OCI-LY7 (cell line): ENCODE results near the gene EPHA1. TPM values are rescaled to one million over a fixed set of nuclear protein-coding genes. Genes with fewer than 3 reads are reported as not detected.

ENCODE experiments used
- BruUV-seq: library from RNA; stranded (reverse); fragments of 400-500 nt; replicated peaks from 2 replicates; lab custom pipeline; 2021; lab: Mats Ljungman, UMichigan
- CTCF ChIA-PET: fragments of 300-600 bp; sonication (Branson Sonifier 250); formaldehyde crosslinking; loops from one replicate; lab custom pipeline; 2022; ENCODE audit warnings: antibody characterized with exemption; ENCODE audit not compliant: unreplicated experiment; lab: Charles Lee
- POLR2A ChIA-PET: fragments of 300-600 bp; sonication (Branson Sonifier 250); formaldehyde crosslinking; loops from one replicate; lab custom pipeline; 2022; ENCODE audit warnings: antibody characterized with exemption; lab: Charles Lee
- DNase-seq: peaks from one replicate; pipeline ENCODE4 v3.0.0-alpha.2; 2015; ENCODE audit warnings: low spot score
- H2AFZ ChIP-seq: fragments of 200-600 bp; sonication (generic), shearing (Covaris generic); 2 replicates; pipeline ENCODE4 v1.6.1; 2014; ENCODE audit warnings: mild to moderate bottlenecking, antibody characterized with exemption, low read length, moderate library complexity
- H3K27ac ChIP-seq: fragments of 200-600 bp; sonication (generic); 2 replicates; pipeline ENCODE4 v1.5.1; 2014; ENCODE audit warnings: mixed run types, low read depth, mild to moderate bottlenecking, moderate library complexity, low read length, inconsistent platforms; ENCODE audit not compliant: poor library complexity, severe bottlenecking
- H3K36me3 ChIP-seq: fragments of 200-600 bp; sonication (generic); 2 replicates; pipeline ENCODE4 v1.6.1; 2014; ENCODE audit warnings: mild to moderate bottlenecking, antibody characterized with exemption, low read length, moderate library complexity, mixed read lengths; ENCODE audit not compliant: insufficient read depth
- H3K4me1 ChIP-seq: fragments of 200-600 bp; sonication (generic); 2 replicates; pipeline ENCODE4 v1.5.1; 2014; ENCODE audit warnings: mild to moderate bottlenecking, low read length; ENCODE audit not compliant: insufficient read depth, poor library complexity, severe bottlenecking
- H3K4me2 ChIP-seq: fragments of 200-600 bp; sonication (generic); 2 replicates; pipeline ENCODE4 v1.6.1; 2014; ENCODE audit warnings: mild to moderate bottlenecking, low read length
- H3K4me3 ChIP-seq: fragments of 200-600 bp; sonication (generic); 2 replicates; pipeline ENCODE4 v1.5.1; 2014; ENCODE audit warnings: mild to moderate bottlenecking, low read depth, low read length; ENCODE audit not compliant: poor library complexity, severe bottlenecking
- H3K79me2 ChIP-seq: fragments of 200-600 bp; sonication (generic); 2 replicates; pipeline ENCODE4 v1.6.1; 2016; ENCODE audit warnings: low read depth, mild to moderate bottlenecking, low read length, moderate library complexity, mixed read lengths; ENCODE audit not compliant: insufficient read depth
- H3K9me2 ChIP-seq: fragments of 200-600 bp; sonication (generic); 2 replicates; pipeline ENCODE4 v1.6.1; 2016; ENCODE audit warnings: mild to moderate bottlenecking, low read length, mixed read lengths; ENCODE audit not compliant: insufficient read depth
- H3K9me3 ChIP-seq: fragments of 200-600 bp; sonication (generic); 2 replicates; pipeline ENCODE4 v1.6.1; 2014; ENCODE audit warnings: mild to moderate bottlenecking, mixed run types, low read length, mixed read lengths
- H4K20me1 ChIP-seq: fragments of 200-600 bp; sonication (generic); 2 replicates; pipeline ENCODE4 v1.6.1; 2014; ENCODE audit warnings: mild to moderate bottlenecking, antibody characterized with exemption, low read length, moderate library complexity, mixed read lengths; ENCODE audit not compliant: insufficient read depth
- EZH2phosphoT487 ChIP-seq: fragments of 200-600 bp; sonication (generic); IDR thresholded peaks from 2 replicates; pipeline ENCODE4 v1.6.1; 2018; ENCODE audit warnings: low read depth, borderline replicate concordance, mild to moderate bottlenecking, mixed run types, antibody characterized with exemption, low read length, moderate library complexity, mixed read lengths
- intact Hi-C: fragments of 100-400 bp; cut with micrococcal nuclease; formaldehyde crosslinking; loops from one replicate; pipeline ENCODE4 v1.10.0; 2022; ENCODE audit not compliant: unreplicated experiment
- total RNA-seq, 2 experiments: library from RNA; depleted of rRNA in 1 of 2; stranded (reverse); fragments of >200 nt in 1 of 2; shearing (Covaris generic) in 1 of 2; gene quantifications; 2 replicates each; pipeline ENCODE4 v1.2.3, GENCODE V29; 2014 to 2022
- TF ChIP-seq, protein P1 (sequence below): fragments of 200-600 bp; sonication (generic); conservative IDR thresholded peaks from 2 replicates; pipeline ENCODE4 v1.5.1; 2014; ENCODE audit warnings: mild to moderate bottlenecking, antibody characterized with exemption, low read length, moderate library complexity, mixed read lengths

The EPHA1 gene
- total RNA-seq, 2 experiments from 2014 or later: not detected

DNA sequence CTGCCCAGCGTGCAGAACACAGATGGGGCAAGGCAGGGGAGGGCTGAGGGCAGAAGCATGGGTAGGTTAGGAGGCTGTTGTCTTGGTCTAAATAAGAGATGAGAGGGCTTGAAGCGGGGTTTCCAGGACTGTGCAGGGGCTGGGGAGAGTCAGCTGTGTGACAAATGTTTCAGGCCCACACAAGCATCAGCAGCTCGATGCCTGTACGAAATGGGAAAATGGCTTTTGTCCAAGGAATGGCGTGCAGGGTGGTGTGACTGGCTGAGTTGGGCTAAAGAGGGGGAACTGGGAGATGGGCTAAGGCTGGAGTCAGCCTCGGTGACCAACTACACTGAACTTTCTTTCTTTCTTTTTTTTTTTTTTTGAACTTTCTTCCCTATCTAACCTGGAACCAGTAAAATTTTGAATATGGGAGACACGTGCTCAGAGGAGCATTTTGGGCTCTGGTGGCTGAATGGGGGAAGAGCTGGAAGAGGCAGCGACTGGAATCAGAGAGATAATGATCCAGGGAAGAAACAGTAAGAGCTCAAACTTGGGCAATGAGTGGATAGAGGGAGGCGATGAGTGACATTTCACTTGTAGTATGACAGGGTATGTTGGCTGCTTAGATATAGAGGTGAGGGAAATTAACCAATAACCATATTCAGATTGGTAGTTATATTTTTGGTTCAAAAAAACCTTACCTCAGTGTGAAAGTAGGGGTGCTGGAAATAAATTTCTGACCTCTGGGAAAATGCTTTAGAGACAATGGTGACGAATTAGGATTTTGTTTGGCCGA, 10.2 kb upstream of the EPHA1 start:
- Histone ChIP-seq H2AFZ (no peak overlapping the region), H3K79me2 (no peaks in the 10 kb centered on the region), H3K9me2 (no peaks in the 10 kb centered on the region), H3K4me2 (no peak overlapping the region), H3K4me3 (no peak overlapping the region), H4K20me1 (no peaks in the 10 kb centered on the region), H3K9me3 (no peaks in the 10 kb centered on the region), H3K27ac (no peak overlapping the region), H3K36me3 (no peaks in the 10 kb centered on the region), H3K4me1 (no peaks in the 10 kb centered on the region)
- no peak for DNase-seq
- POLR2A ChIA-PET: interaction anchor here (0.7 kb wide), 1 partner anchor 15 kb away, joined by 6 read pairs; no protein-coding TSS in a partner anchor
- BruUV-seq: no TSS peak
- TF ChIP-seq, protein P1, sequence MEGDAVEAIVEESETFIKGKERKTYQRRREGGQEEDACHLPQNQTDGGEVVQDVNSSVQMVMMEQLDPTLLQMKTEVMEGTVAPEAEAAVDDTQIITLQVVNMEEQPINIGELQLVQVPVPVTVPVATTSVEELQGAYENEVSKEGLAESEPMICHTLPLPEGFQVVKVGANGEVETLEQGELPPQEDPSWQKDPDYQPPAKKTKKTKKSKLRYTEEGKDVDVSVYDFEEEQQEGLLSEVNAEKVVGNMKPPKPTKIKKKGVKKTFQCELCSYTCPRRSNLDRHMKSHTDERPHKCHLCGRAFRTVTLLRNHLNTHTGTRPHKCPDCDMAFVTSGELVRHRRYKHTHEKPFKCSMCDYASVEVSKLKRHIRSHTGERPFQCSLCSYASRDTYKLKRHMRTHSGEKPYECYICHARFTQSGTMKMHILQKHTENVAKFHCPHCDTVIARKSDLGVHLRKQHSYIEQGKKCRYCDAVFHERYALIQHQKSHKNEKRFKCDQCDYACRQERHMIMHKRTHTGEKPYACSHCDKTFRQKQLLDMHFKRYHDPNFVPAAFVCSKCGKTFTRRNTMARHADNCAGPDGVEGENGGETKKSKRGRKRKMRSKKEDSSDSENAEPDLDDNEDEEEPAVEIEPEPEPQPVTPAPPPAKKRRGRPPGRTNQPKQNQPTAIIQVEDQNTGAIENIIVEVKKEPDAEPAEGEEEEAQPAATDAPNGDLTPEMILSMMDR: no peak
- no peak for TF ChIP-seq EZH2phosphoT487
- CTCF ChIA-PET: no interaction called here
- intact Hi-C loops: loop anchor here (5.0 kb wide), 1 partner anchor 92 kb away; no protein-coding TSS in a partner anchor

GRCh38 chr7:143417734-143418383, 9.2 kb upstream of the EPHA1 start:
- no peak overlapping the region for H2AFZ ChIP-seq
- H4K20me1 ChIP-seq: no peaks in the 10 kb centered on the region
- intact Hi-C loops: loop anchor here (5.0 kb wide), 1 partner anchor 91 kb away; no protein-coding TSS in a partner anchor
- H3K9me2 ChIP-seq: no peaks in the 10 kb centered on the region
- no peaks in the 10 kb centered on the region for H3K9me3 ChIP-seq
- CTCF ChIA-PET: no interaction called here
- no peaks in the 10 kb centered on the region for H3K4me1 ChIP-seq
- POLR2A ChIA-PET: interaction anchor here (1.8 kb wide), 1 partner anchor 11 kb away, joined by 4 read pairs; no protein-coding TSS in a partner anchor
- DNase-seq: no peak
- H3K27ac ChIP-seq: no peak overlapping the region
- no peak overlapping the region for H3K4me2 ChIP-seq
- H3K4me3 ChIP-seq: no peak overlapping the region
- H3K36me3 ChIP-seq: no peaks in the 10 kb centered on the region
- BruUV-seq: no TSS peak
- H3K79me2 ChIP-seq: no peaks in the 10 kb centered on the region
- TF ChIP-seq EZH2phosphoT487: no peak
- TF ChIP-seq, protein P1: no peak
